Nephron progenitor cell (in vitro differentiated cells): ENCODE measurements around the gene CA10.

ENCODE experiments used
- DNase-seq: peaks from one replicate; pipeline ENCODE4 v3.0.0; 2021
- H3K27ac Mint-ChIP-seq: 2 replicates; pipeline ENCODE4 v1.8.0; 2021; ENCODE audit warnings: mild to moderate bottlenecking, moderate library complexity, mixed read lengths
- H3K27me3 Mint-ChIP-seq: 2 replicates; pipeline ENCODE4 v1.8.0; 2021; ENCODE audit warnings: mild to moderate bottlenecking, low read depth, mixed read lengths; ENCODE audit not compliant: poor library complexity
- H3K36me3 Mint-ChIP-seq: 2 replicates; pipeline ENCODE4 v1.8.0; 2021; ENCODE audit warnings: low read depth, mixed read lengths
- H3K4me1 Mint-ChIP-seq: 2 replicates; pipeline ENCODE4 v1.8.0; 2021; ENCODE audit warnings: mixed read lengths
- H3K4me3 Mint-ChIP-seq: 2 replicates; pipeline ENCODE4 v1.8.0; 2021; ENCODE audit warnings: mild to moderate bottlenecking, moderate library complexity, mixed read lengths
- H3K9me3 Mint-ChIP-seq: 2 replicates; pipeline ENCODE4 v1.8.0; 2021; ENCODE audit warnings: mild to moderate bottlenecking, moderate library complexity, mixed read lengths
- TF ChIP-seq, protein P1 (sequence below): fragments of 200-600 bp; sonication (generic); IDR thresholded peaks from 2 replicates; pipeline ENCODE4 v1.5.0; 2021; ENCODE audit warnings: antibody characterized with exemption

Gene CA10

DNA sequence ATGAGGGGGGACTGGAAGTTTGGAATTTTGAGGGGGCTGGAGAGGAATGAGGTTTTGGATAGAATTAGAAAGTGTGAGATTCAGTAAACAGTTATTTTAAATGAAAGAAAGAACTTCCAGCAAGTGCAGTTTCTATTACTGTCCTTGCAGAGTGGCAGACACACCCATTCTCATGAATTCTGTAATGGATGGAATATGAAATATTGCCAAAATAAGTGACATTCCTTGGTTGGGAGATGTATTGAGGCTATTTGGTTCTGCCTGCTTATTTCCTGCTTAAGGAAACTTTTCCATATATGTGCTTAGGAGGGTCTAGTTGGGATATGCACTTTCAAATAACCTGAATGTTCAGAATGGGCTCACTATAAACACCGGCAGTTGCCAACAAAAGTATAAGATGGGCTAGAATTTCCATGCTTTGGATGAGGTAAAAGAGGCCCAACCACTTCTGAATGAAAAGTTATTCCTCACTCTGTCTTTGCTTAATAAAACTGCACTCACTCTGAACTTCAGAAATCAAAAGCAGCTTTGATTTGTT, 434.4 kb downstream of the CA10 start:
- Mint-ChIP-seq H3K9me3 (no peaks in the 10 kb centered on the region), H3K4me3 (no peak overlapping the region), H3K27me3 (peaks cover 4% of the 10 kb centered on the region), H3K27ac (no peak overlapping the region), H3K4me1 (no peaks in the 10 kb centered on the region), H3K36me3 (no peaks in the 10 kb centered on the region)
- DNase-seq: no peak
- TF ChIP-seq, protein P1, sequence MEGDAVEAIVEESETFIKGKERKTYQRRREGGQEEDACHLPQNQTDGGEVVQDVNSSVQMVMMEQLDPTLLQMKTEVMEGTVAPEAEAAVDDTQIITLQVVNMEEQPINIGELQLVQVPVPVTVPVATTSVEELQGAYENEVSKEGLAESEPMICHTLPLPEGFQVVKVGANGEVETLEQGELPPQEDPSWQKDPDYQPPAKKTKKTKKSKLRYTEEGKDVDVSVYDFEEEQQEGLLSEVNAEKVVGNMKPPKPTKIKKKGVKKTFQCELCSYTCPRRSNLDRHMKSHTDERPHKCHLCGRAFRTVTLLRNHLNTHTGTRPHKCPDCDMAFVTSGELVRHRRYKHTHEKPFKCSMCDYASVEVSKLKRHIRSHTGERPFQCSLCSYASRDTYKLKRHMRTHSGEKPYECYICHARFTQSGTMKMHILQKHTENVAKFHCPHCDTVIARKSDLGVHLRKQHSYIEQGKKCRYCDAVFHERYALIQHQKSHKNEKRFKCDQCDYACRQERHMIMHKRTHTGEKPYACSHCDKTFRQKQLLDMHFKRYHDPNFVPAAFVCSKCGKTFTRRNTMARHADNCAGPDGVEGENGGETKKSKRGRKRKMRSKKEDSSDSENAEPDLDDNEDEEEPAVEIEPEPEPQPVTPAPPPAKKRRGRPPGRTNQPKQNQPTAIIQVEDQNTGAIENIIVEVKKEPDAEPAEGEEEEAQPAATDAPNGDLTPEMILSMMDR: no peak

DNA sequence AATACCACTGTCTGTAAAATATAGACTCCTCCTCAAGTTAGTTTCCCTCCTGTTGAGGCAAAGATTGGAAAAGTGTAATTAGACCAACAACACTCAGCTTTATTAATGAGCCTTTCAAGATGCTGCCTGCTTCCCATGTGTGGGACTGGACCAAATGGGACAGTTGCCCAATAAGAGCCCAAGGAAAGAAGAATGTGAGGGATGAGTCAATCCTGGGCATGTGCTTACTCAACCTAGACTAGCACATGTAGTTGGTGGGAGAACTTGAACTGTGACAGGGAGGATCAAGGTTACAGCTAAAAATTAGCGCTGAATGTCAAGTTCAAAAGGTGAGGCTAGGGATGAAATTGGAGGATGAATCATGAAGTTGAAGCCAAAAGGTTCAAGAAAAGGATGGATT, 435.5 kb downstream of the CA10 start:
- TF ChIP-seq, protein P1: no peak
- H3K9me3 Mint-ChIP-seq: no peaks in the 10 kb centered on the region

DNA sequence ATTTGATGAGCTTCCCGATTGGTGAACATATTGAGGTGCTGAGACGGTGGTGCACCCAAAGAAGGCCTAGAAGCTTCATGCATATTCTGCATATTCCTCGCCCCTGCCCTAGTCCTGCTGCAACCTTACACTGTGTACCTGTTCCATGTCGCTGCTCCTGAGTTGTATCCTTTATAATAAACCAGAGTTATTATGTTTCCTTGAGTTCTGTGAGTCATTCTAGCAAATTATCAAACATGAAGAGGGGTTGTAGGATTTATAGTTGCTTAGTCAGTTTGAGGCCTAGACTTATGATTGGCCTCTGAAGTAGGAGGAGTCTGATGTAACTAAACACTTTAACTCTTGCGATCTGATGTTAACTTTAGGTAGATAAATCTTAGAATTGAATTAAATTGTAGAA, 436.8 kb downstream of the CA10 start:
- no peak for DNase-seq
- Mint-ChIP-seq H3K4me1 (no peaks in the 10 kb centered on the region), H3K27me3 (no peaks in the 10 kb centered on the region), H3K9me3 (no peaks in the 10 kb centered on the region), H3K4me3 (no peak overlapping the region), H3K27ac (no peak overlapping the region), H3K36me3 (no peaks in the 10 kb centered on the region)
- TF ChIP-seq, protein P1: no peak

More for the DNA sequence above, 435.5 kb downstream of the CA10 start:
- no peak overlapping the region for H3K4me3 Mint-ChIP-seq
- H3K36me3 Mint-ChIP-seq: no peaks in the 10 kb centered on the region
- DNase-seq: no peak
- H3K27ac Mint-ChIP-seq: no peak overlapping the region
- no peaks in the 10 kb centered on the region for H3K4me1 Mint-ChIP-seq
- peaks cover 4% of the 10 kb centered on the region for H3K27me3 Mint-ChIP-seq

DNA sequence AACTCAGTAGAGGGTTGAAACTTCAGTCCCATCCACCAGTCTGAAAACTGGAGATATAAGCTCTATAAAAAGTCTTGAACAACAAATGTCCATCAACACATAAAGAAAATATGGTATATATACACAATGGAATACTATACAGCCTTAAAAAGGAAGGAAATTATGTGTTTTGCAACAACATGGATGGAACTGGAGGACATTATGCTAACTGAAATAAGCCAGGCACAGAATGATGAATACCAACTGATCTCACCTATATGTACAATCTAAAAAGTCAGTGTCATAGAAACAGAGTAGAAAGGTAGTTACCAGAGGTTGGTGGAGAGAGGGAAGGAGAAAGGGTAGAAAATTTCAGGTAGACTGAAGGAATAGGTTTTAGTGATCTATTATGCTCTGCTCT, 438.1 kb downstream of the CA10 start:
- no peak overlapping the region for H3K27ac Mint-ChIP-seq
- no peak overlapping the region for H3K4me3 Mint-ChIP-seq
- H3K4me1 Mint-ChIP-seq: no peaks in the 10 kb centered on the region
- H3K36me3 Mint-ChIP-seq: no peaks in the 10 kb centered on the region
- H3K9me3 Mint-ChIP-seq: no peaks in the 10 kb centered on the region
- DNase-seq: no peak
- no peaks in the 10 kb centered on the region for H3K27me3 Mint-ChIP-seq
- TF ChIP-seq, protein P1: no peak

DNA sequence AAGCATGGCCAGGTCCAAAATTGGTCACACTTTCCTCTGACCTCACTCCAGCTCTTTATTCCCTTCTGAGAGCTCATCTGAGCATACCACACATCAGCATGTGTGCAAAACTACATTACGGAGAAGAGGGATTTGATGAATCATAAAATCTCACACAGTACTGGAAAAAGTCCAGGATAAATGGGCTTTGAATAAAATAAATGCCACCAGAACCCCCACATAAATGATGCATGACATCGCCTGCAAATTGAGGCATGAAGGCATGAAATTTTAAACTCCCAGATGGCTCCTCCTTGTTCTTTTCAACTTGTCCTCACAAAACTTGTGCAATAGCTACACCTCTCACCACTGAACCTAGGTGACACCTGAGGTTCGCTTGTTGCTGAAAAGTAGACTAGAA, 439.5 kb downstream of the CA10 start:
- H3K36me3 Mint-ChIP-seq: no peaks in the 10 kb centered on the region
- H3K4me1 Mint-ChIP-seq: no peaks in the 10 kb centered on the region
- TF ChIP-seq, protein P1: no peak
- DNase-seq: no peak
- H3K9me3 Mint-ChIP-seq: no peaks in the 10 kb centered on the region
- no peak overlapping the region for H3K4me3 Mint-ChIP-seq
- no peak overlapping the region for H3K27ac Mint-ChIP-seq
- H3K27me3 Mint-ChIP-seq: peaks cover 4% of the 10 kb centered on the region

DNA sequence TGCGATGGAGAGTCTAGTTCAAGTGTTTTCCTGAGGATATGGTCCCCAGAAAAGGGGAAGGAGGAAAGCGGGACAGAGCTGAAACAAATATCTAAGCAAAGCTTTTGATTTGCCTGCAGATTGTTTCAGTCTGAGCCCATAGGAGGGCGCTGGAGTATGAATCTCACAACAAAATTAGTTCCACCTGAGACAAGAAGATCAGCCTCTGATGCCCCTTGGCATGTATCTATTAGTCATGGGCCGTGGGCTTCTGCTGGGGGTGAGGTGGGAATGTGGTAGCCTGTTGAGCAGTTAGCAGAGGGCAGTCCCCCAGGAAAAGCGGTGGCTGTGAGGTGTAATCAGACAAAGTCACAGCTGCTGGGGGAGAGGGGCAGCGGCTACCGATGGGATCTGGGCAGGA, 446.9 kb downstream of the CA10 start:
- H3K9me3 Mint-ChIP-seq: no peaks in the 10 kb centered on the region
- no peak overlapping the region for H3K27ac Mint-ChIP-seq
- H3K4me1 Mint-ChIP-seq: no peaks in the 10 kb centered on the region
- TF ChIP-seq, protein P1: no peak
- no peaks in the 10 kb centered on the region for H3K36me3 Mint-ChIP-seq
- DNase-seq: no peak
- peaks cover 18% of the 10 kb centered on the region for H3K27me3 Mint-ChIP-seq
- H3K4me3 Mint-ChIP-seq: no peak overlapping the region
